SIG-M5 (cell line): ENCODE measurements around the gene SPN.
"Not testable (repeated sequence)": the region's sequence is repeated elsewhere in the genome, so short reads cannot be mapped to it uniquely, and the experiment has no call there.

ENCODE experiments used
- DNase-seq: peaks from one replicate; lab custom pipeline; 2025; lab: John Stamatoyannopoulos, UW

SPN gene

GRCh38 chr16:29678691-29679267, 15.7 kb downstream of the SPN start, which contains the start of gene QPRT:
QPRT (plus strand) TSS chr16:29679180; CDS start chr16:29679198, 18 bp downstream.
- no peak for DNase-seq

- DNase-seq = no peak
Measured at GRCh38 chr16:29680180-29680598, 17.1 kb downstream of the SPN start.

GRCh38 chr16:29683543-29684090, 20.6 kb downstream of the SPN start:
- DNase-seq = no peak

GRCh38 chr16:29684679-29685078, 21.6 kb downstream of the SPN start:
- DNase-seq = no peak

GRCh38 chr16:29686740-29687332, 23.8 kb downstream of the SPN start:
- DNase-seq = no peak

GRCh38 chr16:29687755-29688154, 24.7 kb downstream of the SPN start:
- no peak for DNase-seq

DNA sequence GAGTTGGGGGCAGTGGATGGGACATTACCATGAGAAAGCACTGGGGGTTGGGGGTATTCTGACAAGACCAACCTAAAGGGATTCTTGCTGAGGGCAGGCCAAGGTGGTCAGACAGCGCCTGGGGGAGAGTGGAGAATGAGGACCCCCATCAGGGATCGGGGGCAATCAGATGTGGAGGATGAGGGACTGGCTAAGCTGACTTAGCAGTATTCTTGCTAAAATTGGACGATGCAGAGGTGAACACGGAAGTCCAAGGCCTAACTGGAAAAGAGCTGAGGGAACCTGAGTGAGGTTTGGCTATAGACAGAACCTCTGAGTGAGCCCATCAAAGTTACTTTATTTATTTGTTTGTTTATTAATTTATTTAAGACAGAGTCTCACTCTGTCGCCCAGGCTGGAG, 25.1 kb downstream of the SPN start:
- DNase-seq = no peak

DNA sequence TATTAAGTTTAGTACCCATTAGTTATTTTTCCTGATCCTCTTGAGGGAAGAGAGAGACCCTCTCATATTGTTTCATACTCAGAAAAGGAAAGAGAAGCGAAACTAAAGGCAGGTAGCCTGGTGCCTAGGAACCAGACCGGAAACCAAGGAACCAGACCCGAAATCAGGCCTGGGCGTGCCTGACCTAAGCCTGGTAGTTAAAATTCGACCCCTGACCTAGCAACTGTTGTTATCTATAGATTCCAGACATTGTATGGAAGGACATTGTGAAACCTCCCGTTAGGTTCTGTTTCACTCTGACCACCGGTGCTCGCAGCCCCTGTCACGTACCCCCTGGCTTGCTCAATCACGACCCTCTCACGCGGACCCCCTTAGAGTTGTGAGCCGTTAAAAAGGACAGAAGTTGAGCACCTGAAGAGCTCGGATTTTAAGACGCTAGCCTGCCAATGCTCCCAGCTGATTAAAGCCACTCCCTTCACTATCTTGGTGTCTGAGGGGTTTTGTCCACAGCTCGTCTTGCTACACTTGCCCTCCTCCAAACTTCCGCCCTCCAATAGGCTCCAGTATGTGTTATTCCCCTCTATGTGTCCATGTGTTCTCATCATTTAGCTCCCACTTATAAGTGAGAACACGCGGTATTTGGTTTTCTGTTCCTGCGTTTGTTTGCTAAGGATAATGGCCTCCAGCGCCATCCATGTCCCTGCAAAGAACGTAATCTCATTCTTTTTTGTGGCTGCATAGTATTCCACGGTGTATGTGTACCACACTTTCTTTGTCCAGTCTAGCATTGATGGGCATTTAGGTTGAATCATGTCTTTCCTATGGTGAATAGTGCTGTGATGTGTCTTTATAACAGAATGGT, 26.7 kb downstream of the SPN start:
- DNase-seq = not testable (repeated sequence)

GRCh38 chr16:29692606-29693005, 29.6 kb downstream of the SPN start:
- not testable (repeated sequence) for DNase-seq

DNA sequence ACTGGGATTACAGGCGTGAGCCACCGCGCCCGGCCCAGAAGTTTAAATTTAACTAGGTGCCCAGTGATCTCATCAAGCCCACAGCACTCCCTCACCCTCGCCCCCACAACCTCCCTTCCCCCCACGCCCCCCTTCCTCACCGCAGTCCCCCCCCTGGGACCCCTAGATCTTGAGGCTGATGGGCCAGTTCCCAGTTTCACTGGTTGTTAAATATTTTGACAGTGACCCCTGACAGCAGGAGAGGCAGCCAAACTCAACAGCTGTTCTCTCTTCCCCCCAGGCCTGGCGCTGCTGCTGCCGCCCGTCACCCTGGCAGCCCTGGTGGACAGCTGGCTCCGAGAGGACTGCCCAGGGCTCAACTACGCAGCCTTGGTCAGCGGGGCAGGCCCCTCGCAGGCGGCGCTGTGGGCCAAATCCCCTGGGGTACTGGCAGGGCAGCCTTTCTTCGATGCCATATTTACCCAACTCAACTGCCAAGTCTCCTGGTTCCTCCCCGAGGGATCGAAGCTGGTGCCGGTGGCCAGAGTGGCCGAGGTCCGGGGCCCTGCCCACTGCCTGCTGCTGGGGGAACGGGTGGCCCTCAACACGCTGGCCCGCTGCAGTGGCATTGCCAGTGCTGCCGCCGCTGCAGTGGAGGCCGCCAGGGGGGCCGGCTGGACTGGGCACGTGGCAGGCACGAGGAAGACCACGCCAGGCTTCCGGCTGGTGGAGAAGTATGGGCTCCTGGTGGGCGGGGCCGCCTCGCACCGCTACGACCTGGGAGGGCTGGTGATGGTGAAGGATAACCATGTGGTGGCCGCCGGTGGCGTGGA, 31.5 kb downstream of the SPN start:
- no peak for DNase-seq

DNA sequence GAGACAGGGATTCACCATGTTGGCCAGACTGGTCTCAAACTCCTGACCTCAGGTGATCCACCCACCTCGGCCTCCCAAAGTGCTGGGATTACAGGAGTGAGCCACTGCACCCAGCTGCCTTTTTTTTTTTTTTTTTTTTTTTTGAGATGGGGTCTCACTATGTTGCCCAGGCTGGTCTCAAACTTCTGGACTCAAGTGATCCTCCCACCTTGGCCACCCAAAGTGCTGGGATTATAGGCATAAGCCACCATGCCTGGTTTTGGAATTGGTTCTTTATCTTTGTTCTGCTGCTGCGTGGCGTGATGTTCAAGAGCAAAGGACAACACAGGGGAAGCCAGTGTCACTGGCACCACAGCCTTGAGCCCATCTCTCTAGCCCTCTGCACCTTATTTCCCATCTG, 32.6 kb downstream of the SPN start:
- not testable (repeated sequence) for DNase-seq

- no peak for DNase-seq
Measured at GRCh38 chr16:29696881-29697331, 33.9 kb downstream of the SPN start.

GRCh38 chr16:29697391-29697790, 34.3 kb downstream of the SPN start:
- DNase-seq = no peak

- no peak for DNase-seq
Measured at GRCh38 chr16:29698042-29698441, 35.0 kb downstream of the SPN start.

DNA sequence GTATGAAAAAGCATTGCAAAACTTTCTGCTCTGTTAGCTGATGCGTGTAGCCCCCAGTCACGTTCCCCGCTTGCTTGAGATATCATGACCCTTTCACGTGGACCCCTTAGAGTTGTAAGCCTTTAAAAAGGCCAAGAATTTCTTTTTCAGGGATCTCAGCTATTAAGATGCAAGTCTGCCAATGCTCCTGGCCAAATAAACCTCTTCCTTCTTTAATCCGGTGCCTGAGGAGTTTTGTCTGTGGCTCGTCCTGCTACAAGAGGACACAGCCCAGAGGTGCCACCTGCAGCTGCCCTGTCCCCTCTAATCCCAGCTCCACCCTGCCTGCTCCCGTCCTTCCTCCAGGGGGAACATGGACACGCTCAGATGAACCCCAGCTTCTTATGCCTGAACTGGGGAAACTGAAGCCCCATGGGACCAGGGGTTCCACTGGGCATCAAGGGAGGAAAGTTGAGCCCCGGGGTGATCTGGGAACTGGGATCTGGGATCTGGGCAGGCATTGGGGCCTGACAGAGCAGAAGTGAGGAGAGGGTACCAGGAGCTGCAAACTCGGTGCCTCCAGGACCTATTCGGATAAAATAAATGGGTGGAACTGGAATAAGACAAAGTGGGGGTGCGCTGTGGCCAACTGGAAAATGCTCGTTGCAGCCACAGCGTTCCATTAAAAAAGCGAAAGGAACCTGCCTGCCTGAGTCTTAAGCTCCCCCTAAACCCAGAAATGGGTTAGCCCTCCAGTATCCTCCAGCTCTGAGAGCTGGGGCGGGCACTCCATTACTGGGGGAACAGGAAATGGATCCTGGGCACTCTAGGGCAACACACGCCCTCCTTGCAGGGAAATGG, 35.7 kb downstream of the SPN start:
- no peak for DNase-seq

DNA sequence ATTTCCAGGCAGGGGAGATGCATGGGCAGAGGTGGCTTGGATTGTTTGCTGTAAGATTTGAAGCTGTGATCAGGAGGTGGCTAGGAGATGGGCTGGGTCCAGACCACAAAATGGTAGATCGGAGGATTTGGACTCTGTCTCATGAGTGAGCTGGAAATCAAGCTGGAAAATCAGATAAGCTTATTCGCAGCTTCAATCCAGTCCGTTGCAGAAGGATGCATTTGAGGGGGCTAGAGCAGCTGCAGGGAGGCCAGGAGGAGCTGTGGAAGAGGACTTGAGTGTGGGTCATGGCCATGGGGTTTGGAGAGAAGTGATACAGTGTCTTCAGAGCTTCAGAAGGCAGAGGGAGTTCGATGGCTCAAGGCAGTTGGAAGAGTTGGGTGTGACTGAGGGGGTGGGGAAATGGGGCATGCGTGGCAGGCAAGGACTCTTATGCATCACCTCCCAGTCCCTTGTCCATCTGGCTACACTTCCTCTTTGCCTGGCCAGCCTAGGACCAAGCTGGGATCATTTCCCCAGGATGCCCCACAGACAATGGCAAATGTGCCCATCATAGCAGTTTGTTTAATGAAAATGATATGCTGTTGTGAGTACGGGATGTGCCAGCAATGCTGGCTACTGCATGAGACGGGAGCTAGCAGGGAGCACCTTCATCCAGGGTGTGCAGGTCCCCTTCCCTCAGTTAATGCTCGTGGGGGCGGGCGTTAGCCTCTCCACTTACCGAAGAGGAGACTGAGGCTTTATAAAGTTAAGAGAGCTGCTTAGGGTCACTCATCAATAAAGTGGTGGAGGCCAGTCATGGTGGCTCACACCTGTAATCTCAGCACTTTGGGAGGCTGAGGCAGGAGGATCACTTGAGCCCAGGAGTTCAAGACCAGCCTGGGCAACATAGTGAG, 36.5 kb downstream of the SPN start:
- DNase-seq = no peak

GRCh38 chr16:29700253-29700987, 37.4 kb downstream of the SPN start:
- DNase-seq = no peak

- DNase-seq = no peak
Measured at GRCh38 chr16:29701214-29701555, 38.1 kb downstream of the SPN start.

DNA sequence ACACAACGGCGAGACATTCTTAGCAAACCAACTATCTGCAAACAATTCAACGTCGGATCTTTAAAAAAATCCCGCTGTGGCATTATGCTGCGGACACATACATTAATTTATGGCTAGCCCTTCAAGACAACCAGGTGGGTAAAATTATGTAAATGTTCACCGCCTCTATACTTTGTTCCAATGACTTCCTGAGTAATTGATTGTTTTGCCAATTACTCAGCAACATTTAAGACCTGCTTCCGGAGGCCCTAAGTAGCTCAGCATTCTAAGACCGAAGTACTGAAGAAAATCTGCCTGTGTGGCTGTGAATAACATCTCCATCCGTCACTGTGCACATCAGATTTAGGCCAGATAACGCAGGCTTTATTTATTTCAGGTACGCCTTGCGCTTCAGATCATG, 39.2 kb downstream of the SPN start:
- no peak for DNase-seq
